HG03066 (cell line): Measurements from ENCODE around the gene TERB1.

ENCODE experiments used
- ATAC-seq: cut with Tn5 transposase; IDR thresholded peaks from one replicate; pipeline ENCODE4 v1.9.1; 2021; ENCODE audit warnings: low read depth; ENCODE audit not compliant: unreplicated experiment

The TERB1 gene

DNA sequence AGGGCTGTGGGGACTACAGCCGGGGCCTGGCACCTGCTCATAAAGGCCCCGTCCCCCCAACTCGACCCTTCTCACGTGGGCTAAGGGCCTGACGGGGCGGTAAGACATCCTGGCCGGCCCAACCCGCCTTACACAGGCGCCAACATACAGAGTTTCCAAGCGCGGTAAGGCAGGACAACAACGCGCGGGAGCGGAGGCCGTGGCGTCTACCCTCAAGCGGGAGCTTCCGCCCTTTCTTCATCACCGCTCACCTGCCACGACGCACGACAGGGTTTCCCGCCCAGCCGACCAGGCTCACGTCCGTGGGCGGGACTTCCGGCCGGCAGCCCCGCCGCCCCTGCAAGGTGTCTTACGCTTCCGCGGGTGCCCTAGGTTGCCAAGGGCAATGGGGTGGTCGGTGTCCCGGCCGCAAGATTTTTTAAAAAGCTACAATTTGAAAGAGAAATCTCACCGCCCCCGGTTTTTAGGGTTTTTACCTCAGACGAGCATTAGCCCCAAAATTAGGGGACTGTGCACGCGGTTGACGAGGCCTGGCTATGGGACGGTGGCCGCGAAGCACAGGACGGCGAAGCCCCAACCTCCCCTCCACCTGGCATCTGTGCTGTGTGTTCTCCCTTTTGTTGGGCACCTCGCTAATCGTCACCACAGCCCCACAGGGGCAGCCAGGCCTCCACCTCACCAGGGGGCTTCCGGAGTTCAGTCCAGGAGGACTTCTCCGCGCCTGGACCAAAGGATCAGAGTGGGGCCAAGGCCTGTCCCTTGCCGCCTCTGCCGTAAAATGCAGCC is at the start of gene TERB1:
TERB1 (minus strand) TSS at position 265 of the 786 bp plus-strand sequence. CDS start 4,786 bp downstream, outside the sequence.
- ATAC-seq: no peak

DNA sequence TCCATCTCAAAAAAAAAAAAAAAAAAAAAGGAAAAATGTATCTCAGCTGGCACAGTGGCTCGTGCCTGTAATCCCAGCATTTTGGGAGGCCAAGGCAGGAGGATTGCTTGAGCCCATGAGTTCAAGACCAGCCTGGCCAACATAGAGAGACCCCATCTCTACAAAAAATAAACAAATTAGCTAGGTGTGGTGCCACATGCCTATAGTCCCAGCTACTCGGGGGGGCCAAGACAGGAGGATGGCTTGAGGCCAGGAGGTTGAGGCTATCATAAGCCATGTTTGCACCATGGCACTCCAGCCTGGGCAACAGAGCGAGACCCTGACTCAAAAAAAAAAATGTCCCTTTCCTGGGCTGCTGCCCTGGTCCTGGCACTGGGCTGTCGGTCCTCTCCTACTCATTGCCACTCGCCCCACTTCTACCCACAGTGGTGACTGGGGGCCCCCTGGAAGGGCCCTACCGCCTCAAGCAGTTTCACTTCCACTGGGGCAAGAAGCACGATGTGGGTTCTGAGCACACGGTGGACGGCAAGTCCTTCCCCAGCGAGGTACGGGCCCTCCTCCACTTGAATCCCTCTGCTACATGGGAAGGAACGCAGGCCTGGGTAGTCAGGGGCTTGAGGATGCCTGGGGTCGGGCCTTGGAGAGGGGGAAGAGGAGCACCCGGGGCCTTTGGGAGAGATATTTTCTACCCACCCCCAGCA is 48.9 kb upstream of the TERB1 start:
- ATAC-seq: no peak

GRCh38 chr16:66849549-66849948 is 48.2 kb upstream of the TERB1 start:
- no peak for ATAC-seq

DNA sequence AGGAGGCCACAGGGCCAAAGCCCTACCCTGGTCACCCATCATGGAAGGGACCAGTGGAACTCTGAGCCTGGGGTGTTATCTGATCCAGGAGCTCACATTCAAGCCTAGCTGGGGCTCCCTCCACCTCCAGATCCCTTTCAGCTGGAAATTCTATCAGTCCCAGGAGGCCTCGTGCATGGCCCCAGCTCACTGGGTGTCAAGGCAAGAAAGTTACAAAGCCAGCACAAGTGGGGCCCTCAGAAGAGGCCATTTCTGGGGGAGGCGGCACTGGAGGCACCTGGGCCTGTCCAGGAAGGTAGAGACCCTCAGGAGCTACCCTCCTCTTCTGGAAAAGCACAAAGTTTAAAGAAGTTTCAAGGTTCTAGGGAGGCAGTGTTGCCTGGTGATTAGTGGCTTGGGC is 47.6 kb upstream of the TERB1 start:
- ATAC-seq: no peak

DNA sequence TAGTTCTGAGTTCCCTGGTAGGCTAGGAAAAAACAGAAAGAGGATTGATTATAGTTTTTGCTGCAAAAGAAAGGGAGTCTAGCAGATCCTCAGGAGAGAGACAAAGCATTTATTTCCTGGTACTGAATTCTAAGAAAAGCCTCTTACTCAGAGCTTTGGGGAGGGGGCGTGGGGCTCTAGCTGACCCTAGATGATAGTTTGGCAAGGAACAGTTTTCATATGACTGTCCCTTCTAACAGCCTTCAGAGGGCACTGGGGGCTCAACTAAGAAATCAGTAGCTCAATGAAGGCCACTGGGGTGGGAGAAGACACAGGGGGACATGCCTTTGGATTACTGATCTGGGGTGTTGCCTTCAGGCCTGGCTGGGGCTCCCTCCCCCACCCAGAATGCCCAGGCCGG is 46.8 kb upstream of the TERB1 start:
- ATAC-seq: no peak

DNA sequence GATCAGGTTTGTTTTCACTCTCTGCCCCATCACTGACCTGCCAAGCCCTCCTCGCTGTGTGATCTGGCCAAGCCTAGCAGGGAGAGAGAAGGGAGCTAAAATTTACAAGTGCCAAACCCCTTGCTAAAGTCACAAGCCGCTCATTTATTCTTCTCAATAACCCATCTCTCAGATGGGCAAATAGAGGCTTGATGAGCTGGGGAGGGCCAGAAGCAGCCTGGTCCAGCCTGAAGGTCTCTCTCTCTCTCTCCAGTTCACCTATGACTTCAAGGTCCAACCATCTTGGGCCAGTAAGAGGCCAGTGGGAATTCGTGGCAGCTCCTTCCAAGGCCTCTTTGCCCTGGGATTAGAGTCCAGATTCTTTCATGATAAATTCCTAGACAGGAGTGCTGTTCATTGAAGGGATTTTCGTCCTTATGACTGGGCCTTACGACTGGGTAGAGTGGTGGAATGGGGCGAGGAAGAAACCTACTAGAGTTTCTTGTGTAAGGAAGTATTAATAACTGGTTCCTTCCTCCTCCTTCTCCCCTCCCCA is 46.2 kb upstream of the TERB1 start:
- ATAC-seq: no peak

GRCh38 chr16:66846831-66847230 is 45.4 kb upstream of the TERB1 start:
- ATAC-seq: no peak

GRCh38 chr16:66846266-66846665 is 44.9 kb upstream of the TERB1 start:
- no peak for ATAC-seq

GRCh38 chr16:66845791-66846221 is 44.4 kb upstream of the TERB1 start:
- ATAC-seq: no peak

- no peak for ATAC-seq
These were observed 43.7 kb upstream of the TERB1 start for GRCh38 chr16:66845080-66845410.

GRCh38 chr16:66844342-66845079 is 43.1 kb upstream of the TERB1 start, which contains the start of gene CA7:
Gene CA7, plus strand, starts transcription at chr16:66844414. Its CDS starts 74 bp downstream, at chr16:66844488.
- no peak for ATAC-seq

DNA sequence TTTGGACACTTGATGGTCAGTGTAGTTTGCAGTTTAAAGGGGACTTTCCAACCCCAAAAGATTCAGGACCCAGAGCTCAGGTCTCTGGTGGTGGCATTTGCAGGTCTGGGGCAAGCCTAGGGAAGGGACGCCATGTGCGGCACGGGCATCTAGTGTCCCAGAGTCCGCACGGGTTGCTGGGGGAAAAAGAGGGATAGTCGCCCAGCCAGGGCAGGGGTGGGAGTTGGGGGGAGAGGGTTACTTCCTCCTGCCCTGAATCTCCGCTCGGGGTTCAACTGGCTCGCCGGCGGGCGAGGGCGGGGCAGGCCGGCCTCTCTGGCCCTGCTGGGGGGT is 42.6 kb upstream of the TERB1 start:
- ATAC-seq: no peak

DNA sequence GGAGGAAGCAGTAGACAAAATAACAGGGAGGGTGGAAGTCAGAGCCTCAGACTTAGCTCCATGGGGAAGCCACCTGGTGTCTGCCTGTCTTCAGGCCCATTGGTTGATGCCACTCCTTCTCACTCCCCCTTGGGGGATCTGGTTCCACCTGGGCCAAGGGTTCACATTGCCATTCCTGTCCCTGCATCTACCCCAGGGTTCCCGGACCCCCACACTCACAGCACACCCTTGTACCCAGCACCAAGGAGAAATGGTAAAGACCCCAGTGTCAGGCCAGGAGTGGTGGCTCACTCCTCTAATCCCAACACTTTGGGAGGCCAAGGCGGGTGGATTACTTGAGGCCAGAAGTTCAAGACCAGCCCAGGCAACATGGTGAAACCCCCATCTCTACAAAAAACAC is 41.8 kb upstream of the TERB1 start:
- ATAC-seq: no peak

- no peak for ATAC-seq
These were observed 41.4 kb upstream of the TERB1 start for GRCh38 chr16:66842765-66843164.

- ATAC-seq: no peak
These were observed 40.0 kb upstream of the TERB1 start for GRCh38 chr16:66841366-66841765.

DNA sequence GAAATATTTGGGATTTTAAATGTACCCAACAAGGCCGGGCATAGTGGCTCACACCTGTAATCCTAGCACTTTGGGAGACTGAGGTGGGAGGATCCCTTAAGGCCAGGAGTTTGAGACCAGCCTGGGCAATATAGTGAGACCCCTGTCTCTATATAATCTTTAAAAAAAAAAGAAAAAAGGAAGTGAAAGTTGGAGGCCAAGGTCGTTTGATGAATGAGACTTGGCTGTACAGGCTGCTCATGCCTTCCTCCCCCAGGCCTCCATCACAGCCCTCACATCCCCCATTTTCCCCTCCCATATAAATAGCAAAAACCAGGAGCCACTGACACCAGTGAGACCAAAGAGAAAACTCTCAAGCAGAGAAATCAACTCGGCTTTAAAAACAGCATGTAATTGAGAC is 39.5 kb upstream of the TERB1 start:
- ATAC-seq: no peak

- no peak for ATAC-seq
These were observed 33.4 kb upstream of the TERB1 start for GRCh38 chr16:66834746-66835145.

GRCh38 chr16:66832661-66833305 is 31.4 kb upstream of the TERB1 start:
- ATAC-seq: no peak

GRCh38 chr16:66832190-66832589 is 30.8 kb upstream of the TERB1 start:
- no peak for ATAC-seq
